GM21381 (cell line): ENCODE data around the gene ABLIM1.

Experiments
- ATAC-seq: cut with Tn5 transposase; IDR thresholded peaks from one replicate; pipeline ENCODE4 v1.9.1; 2021; ENCODE audit warnings: mild to moderate bottlenecking, moderate library complexity; ENCODE audit not compliant: unreplicated experiment

The ABLIM1 gene

DNA sequence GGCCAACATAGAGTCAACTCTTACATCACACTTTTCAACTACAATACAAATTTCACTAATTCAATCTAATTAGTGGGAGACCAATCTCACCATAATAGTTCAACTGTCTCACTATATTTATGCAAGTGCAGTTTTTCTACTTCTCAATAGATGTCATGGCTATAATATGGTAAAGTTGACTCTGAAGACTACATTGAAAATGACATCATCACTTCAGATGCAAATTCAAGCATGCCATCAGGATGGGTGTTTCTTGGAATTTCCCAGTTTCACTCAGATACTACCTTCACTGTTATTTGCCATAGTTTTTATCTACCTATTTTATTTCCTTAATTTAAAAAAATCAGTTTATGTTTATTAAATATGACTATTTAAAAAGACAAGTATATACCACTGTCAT, 67.1 kb downstream of the ABLIM1 start:
- ATAC-seq, result no peak

DNA sequence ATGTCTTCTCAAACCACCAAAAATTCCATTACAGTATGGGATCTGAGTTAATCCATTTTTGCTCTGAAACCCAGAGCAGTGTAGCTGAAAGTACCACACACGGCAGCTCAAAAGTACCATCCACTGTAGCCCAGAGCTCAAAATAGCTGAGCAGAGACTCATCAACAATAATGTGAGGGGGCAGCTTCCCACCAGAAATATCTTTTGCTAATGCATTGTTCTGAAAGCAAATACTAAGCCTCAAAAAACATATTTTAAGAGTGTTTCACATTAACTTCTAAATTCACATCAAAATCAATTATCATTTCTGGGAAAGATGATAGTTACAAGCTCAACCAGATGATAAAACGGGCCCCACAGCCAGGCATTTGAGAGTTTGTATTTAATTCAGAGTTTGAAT, 73.7 kb downstream of the ABLIM1 start:
- no peak for ATAC-seq

DNA sequence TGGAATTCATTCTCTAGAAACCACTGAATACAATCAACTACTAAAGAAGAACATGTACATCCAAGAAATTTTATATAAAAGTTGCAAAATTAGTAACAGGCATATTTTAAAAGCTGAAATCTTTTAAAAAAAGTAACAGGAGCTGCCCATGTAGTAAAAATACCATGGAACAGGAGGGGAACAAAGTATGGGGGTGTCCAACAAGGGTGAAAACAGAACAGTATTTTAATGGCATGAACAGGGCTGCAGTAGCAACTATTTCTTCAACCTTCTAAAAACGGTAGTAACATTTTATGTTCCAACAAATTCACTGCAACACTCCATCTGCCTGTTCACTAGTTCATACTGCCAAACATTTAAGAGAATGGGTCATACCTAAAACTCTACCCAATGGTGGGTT, 77.0 kb downstream of the ABLIM1 start:
- ATAC-seq, result no peak

DNA sequence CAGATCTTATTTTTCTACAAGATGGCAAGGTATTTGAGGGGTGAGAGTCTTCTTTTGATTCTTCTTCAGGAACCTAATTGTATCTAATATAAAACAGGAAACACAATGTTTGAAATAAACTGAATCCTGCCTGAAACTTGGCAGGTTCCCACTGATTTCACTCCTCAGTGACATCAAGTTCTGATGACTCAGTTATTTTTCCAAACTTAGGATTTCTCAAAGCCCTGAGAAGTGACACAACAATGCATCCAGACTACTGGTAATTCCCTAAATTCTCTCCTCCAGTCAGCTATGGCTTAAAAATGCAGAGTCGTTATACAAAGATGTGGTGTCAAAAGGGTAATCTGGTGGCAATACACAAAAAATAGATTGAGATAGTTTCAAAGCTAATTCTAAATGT, 80.9 kb downstream of the ABLIM1 start:
- ATAC-seq, result no peak

DNA sequence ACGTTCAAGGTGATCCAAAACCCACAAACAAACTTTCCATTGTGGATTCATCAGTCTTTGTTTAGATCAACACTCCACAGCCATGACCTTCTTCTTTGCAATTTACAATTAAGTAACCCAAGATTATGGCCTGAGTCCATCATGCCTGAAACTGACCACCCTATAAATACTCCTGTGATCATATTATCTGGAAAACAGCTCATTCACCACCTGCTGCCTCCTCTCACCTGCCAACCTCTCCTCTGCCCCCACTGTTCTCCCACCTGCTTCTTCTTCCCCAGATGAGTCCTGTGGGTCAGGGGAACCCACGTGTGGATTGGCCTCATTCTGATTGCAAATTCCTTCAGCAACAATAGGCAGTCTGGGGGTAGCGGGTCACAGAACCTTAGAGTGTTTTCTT, 81.4 kb downstream of the ABLIM1 start:
- no peak for ATAC-seq

DNA sequence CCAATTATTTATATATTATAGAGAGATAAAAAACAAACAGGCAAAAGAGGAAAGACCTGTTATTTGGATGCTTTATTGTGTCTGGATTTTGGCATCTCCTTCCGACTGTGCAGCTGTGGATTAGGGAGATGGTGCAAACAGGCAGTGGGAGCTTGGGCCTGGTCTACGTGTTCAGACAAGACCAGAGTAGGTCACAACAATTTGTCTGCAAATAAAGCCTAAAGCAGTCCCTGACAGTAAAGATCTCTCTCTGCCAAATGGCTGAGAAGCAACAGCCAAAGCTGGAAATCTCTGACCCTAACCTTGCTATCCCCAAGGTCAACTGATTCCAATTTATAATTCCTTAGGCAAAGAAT, 82.0 kb downstream of the ABLIM1 start:
- no peak for ATAC-seq

DNA sequence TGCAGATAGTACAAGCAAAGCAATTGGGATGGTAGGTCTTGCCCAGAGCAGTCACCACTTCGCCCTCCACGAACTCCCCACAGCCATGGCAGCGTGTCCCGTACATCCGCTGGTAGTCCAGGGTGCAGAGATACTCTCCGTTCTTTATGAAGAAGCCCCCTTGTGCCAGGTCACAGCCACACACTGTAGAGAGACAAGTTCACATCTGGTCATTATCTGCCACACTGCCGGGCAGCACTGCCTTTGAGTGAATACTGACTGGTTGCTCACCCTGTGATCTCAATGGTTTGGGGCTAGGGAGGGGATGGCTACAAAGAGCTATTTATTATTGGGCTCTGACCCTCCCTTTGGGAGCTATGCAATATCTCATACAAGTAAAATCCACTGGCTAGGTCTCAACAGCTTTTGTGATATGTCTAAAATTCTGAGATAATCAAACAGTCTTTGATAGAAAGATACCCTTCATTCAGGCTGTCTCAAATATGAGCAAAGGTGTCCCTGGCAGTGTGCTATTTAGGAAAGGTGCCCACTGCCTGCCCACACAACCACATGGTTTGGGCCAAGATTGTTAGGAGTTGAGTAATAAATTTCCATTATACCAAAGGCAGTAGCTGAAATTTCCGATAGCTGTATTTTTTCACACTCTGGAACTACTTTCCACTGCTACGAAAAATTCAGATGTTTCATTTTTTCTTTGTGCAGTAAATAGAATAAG, 82.5 kb downstream of the ABLIM1 start:
- no peak for ATAC-seq

DNA sequence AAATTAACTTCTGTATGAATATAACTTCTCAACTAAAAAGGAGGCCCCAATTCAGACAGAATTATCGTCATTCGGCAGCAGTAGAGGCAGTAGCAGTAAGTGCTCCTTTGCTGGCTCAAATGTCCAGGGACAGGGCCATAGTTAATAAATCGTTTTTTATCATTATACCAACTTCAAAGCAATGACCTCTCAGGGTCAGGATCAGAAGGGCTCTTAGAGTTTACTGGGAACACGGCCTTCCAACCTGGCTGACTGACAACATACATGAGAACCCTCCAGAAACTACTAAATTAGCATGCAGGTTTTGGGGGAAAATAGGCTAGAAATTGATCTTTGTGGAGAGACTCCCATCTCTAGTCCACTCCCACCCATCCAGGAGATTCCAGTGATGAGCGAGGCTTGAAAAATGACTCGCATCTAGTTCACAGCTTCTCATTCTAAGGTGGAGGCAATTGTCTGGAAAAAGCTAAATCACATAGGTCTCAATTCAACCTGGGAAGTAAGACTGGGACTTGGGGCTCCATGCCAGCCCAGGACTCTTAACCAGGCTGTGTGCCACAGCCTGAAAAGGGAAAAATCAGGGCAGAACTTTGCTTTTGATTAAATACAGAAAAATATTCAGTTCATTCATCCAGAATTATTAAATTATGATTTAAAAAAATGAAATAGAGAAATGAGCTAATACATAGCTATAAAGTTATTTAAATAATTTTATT, 84.6 kb downstream of the ABLIM1 start:
- no peak for ATAC-seq

DNA sequence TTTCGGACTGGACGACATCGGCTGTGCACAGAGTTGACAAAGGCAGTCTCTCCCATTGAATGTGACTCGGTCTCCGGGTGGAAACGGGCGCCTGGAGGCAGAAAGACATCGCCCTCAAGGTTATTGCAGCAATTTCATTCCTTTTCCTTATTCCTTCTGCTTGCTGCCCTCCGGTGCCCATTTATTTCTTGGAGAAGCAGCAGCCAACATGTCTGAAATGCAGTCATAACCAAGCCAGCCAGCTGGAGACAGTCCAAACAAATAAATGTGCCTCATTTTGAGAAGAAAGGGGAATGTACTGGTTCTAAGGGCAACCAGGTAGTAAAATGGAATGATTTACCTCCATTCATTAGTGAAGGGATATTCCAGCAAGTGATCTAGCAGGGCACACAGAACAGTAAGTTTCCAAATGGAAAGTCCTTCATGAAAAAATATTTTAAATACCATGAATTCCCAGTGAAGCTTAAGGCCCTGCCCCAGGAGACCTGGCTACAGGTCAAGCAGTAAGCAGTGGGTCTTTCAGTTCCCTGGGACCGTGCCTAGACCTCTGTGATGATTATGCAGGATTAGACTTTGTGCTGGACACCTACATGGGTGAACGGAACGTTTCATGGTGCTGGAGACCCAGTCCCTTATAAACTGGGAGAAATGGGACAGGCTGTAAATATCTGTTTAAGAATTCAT, 86.6 kb downstream of the ABLIM1 start:
- no peak for ATAC-seq

DNA sequence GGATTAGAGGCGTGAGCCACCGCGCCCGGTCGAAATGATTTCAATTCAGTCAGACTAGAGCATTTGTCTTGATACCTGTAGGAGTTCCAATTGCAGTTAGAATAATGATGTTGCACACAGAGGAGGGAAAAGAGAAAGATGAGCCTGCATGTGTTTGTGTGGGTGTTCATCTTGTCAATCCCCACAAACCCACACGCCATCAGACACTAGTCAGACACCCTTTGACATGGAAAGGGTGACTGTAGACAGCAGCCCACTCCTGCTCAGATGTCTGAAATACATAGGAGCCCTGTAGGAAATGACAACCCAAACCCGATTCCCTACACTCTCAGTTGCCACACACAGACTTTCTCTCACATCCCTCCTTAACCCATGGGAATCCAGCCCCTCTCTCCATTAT, 92.0 kb downstream of the ABLIM1 start:
- ATAC-seq, result no peak

DNA sequence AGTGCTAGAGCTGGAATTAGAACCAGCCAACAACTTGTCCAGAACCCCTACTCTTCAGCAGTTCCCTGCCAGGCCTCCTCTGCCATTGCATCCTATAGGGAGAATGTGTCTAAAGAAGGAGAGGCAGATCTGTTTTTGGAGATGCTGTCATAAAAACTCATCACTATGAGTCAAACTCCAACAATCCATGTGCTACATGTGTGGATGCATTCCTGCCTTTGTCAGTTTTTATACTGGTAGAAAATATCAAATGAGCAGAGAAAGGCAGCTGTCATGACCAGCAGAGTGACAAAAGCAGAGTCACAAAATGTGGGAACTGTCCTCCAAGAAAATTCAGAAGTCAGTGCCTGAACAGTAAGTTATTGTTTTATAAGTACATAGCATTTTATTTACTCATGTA, 93.0 kb downstream of the ABLIM1 start:
- no peak for ATAC-seq

DNA sequence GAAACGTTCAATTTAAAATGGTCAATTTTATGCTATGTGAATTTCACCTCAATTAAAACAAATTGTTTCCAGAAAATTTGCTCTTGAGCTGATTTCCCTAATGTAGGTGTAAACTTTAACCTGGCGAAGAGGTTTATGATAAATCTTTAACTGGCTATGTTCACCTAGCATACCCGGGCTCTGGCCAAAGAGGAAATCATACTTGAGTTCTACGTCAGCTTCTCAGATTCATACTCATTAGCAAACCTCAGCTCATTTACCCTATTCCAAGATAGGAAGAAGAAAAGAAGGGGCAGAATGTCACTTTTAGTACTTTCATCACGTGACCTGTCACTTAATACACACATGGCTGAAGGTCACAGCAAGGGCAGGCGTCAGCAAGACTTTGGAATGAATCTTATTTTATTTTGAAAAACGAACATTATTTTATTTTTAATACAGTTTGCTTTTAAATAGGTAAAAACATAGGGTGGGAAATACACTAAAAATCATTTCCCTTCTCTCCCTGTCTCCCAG, 97.0 kb downstream of the ABLIM1 start:
- no peak for ATAC-seq

DNA sequence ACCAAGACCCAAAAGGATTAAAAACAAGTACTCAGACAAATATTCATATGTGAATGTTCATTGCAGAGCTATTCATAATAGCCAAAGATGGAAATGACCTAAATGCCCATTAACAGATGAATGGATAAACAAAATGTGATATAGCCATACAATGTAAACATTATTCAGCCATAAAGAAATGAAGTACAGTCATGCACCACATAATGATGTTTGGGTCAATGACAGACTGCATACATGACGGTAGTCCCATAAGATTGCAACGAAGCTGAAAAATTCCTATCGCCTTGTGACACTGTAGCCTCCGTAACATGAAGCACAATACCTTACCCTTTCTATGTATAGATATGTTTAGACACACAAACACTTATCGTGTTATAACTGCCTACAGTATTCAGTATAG, 97.9 kb downstream of the ABLIM1 start:
- no peak for ATAC-seq

DNA sequence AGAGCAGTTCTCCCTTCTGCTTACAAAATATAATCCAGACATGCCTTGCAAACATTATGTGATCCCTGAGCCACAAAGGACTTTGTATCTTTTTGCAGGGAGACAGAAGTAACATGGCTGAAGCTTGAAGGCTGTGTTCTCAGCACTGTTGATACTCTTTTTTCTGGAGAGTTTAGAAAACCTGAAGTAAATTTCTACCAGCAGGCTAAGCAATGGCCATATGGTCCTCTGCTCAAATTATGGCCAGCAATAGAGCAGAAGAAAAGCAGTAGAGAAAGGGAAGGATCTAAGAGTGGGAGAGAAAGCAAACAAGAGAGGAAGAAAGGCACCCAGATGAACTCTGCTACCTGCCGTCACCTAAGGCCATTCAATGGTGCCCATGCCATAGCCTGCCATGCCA, 98.4 kb downstream of the ABLIM1 start:
- no peak for ATAC-seq

DNA sequence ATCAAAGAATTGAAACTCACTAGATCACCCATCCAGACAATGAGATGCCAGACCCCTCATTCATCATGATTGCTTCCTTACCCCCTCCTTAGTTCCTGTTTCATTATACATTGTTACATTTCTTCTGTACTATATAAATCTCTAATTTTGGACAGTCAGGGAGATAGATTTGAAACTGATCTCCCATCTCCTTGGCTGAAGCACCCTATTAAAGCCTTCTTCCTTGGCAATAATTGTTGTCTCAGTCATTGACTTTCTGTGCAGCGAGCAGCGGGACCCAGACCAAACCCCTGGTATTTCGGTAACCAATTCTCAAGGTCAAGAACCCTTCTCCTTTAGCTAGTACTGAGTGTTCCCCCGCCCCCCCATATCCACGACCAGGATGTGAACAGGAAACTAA, 100.2 kb downstream of the ABLIM1 start:
- no peak for ATAC-seq

DNA sequence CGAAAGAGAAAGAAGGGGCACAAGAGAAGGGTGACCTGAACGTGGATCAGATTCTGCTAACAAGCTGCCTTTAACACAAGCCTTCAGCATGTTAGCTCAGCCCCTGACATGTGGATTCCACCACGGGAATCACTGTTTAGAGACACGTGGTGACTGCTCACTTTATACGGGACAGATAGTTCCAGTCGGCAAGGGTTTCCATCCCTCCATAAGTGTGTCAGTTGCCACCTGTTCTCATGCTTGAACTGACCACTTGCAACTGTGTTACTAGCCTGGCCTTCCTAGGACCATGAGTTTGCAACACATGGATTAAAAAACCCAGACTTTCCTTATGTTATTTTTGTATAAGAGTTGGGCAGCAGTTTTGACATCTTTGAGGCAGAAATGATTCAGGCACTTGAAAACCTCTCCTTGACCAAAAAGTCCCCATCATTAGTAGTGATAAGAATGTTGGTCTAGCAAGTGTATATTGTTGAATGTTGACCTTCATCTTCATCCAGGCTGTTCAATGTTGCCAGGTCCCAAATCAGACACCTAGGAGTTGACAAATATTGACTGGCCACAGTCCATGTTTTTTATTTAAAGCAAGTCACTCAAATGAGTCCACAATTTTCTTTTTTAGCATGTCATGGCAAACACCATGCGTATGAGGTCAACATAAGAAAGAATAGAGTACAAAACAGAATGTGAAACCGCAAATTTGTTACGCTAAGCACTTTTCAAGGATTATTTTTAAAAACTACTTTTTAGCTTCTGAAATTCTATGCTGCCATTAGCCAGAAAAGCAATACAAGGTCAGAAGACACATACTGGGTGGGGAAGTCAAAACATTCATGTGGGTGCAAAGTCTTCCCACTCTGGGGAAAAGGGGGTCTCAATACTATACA, 101.6 kb downstream of the ABLIM1 start:
- no peak for ATAC-seq

DNA sequence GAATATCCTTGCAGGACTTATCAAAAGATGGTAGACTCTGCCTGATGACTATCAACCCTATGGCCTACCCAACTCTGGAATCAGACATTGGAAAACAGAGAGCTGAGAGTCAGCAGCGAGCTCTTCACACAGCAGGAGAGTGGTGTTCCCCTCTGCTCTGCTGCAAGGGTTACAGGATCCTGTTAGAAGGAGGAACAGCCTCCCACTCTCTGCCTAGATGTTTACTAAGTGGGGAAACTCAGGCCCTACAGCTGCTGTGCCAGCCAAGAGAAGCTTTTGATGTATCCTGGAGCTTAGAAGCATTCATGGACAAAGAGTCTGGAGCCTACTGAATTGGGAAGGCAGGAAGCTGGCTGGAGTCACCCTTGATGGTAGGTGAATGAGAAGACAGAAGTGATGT, 104.6 kb downstream of the ABLIM1 start:
- ATAC-seq, result no peak

DNA sequence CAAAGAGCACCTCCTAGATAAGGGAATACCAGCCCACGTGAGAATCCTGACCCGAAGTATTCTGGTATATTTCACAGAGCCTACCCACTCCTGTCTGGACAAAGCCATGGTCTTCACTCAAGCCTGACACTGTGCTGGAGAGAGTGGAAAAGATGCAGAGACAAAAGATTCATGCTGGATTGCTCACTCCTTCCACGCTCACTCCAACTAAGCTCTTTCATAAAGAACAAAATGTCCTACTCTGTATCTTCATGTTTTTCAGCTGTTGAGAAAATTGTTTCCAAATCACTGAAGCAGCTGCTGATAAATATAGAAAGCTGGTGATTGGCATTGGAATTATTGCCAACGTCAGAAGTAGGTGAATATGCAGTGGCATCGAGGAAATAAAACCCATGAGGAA, 106.0 kb downstream of the ABLIM1 start:
- ATAC-seq, result no peak

DNA sequence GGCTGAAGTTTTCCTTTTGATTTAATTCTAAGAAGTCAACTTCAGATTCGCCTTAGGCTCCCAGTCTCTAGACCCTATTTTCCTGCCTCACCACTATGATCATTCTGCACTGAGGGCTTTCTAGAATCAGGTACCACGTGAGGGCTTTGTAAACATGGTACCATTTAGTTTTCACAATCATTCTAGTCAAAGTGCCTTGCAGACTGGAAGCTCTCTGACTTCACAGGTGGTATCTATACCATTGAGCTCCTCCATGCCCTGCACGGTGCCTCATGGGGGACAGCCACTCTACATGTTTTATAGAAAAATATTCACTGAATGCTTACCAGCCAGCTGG, 106.5 kb downstream of the ABLIM1 start:
- no peak for ATAC-seq

DNA sequence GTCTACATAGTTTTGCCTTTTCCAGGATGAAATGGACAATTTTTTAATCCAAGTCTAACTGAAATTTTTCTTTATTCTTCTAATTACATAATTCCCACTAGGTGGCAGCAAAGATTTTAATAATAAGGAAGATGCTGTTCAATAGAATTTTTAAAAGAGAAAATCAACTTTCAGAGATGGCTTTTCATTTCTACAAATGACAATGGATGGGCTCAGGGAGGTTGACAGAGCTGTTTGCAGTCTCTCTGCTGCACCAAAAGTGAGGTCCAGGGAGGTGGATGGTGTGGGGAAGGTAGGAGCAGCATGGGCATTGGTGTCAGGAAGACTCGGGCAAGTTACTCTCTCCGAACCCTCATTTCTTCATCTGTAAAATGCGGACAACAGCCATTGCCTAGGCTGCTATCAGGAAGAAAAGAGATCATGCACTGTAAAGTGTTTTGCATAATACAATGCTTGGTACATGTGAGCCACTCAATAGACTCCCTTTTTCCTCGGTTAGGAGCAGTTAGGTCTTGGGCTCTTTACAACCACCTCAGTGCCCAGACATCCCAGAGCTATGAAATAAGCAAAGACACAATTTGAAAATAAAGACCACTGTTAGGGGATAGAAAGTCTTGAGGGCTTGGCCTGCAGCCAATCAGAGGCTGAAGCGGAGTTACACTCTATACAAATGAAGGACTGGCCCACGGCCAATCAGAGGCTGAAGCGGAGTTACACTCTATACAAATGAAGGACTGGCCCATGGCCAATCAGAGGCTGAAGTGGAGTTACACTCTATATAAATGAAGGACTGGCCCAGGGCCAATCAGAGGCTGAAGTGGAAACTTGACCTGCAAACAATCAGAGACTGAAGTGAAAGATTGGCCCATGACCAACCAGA, 107.1 kb downstream of the ABLIM1 start:
- ATAC-seq, result no peak
